Stimulated activated CD4-positive, alpha-beta T cell treated with anti-CD3 and anti-CD28 coated beads, TNF-alpha, amount 100 ng/mL, for 24 hours (primary cell): Measurements from ENCODE around the gene RNASE8.
"Not testable (repeated sequence)": the region's sequence is repeated elsewhere in the genome, so short reads cannot be mapped to it uniquely, and the experiment has no call there.

ENCODE experiments used
- DNase-seq, 3 experiments: peaks; one replicate each; pipeline ENCODE4 v3.0.0-alpha.2; 2020; ENCODE audit warnings: low read depth in 3 of 3

Gene RNASE8

GRCh38 chr14:21057803-21058675 lies at the start of gene RNASE8:
RNASE8 (plus strand) TSS chr14:21057822; CDS start chr14:21057893, 71 bp downstream.
- DNase-seq: no peak

- not testable (repeated sequence) for DNase-seq
Measured at GRCh38 chr14:21009721-21010120, 47.9 kb upstream of the RNASE8 start.

GRCh38 chr14:21011136-21011535 lies 46.5 kb upstream of the RNASE8 start:
- DNase-seq: no peak

- DNase-seq: peak; percentile 65 to 80 (median 77)
Measured at GRCh38 chr14:21014761-21015190, 42.8 kb upstream of the RNASE8 start.

- no peak for DNase-seq
Measured at GRCh38 chr14:21015312-21015711, 42.3 kb upstream of the RNASE8 start.

- no peak for DNase-seq
Measured at GRCh38 chr14:21016413-21017190, 41.0 kb upstream of the RNASE8 start.

GRCh38 chr14:21017528-21018245 lies 39.9 kb upstream of the RNASE8 start:
- DNase-seq: no peak

GRCh38 chr14:21018286-21018685 lies 39.3 kb upstream of the RNASE8 start:
- DNase-seq: no peak

GRCh38 chr14:21018781-21019180 lies 38.8 kb upstream of the RNASE8 start:
- DNase-seq: no peak

GRCh38 chr14:21019366-21019765 lies 38.3 kb upstream of the RNASE8 start:
- DNase-seq: no peak

- DNase-seq: no peak
Measured at GRCh38 chr14:21020977-21021545, 36.6 kb upstream of the RNASE8 start.

- no peak for DNase-seq
Measured at GRCh38 chr14:21022686-21023085, 34.9 kb upstream of the RNASE8 start.

- DNase-seq: no peak
Measured at GRCh38 chr14:21023174-21023573, 34.4 kb upstream of the RNASE8 start.

- DNase-seq: no peak
Measured at GRCh38 chr14:21023817-21024584, 33.6 kb upstream of the RNASE8 start.

GRCh38 chr14:21024585-21025370 lies 32.8 kb upstream of the RNASE8 start, which contains the start of gene NDRG2:
NDRG2 (minus strand) TSS chr14:21025061; CDS start chr14:21023315, 1,746 bp downstream.
- DNase-seq: peak; percentile 33 to 66 (median 40)

- DNase-seq: no peak
Measured at GRCh38 chr14:21025371-21026273, 32.0 kb upstream of the RNASE8 start.

- no peak for DNase-seq
Measured at GRCh38 chr14:21026274-21026987, 31.2 kb upstream of the RNASE8 start.

- DNase-seq: no peak
Measured at GRCh38 chr14:21026988-21027315, 30.7 kb upstream of the RNASE8 start.
